MM.1S (cell line): ENCODE data around the gene TMC6.

Experiments used
- DNase-seq: peaks from one replicate; pipeline ENCODE4 v3.0.0-alpha.2; 2015
- H2AFZ ChIP-seq: fragments of 300-600 bp; sonication (generic); 2 replicates; pipeline ENCODE4 v1.6.0; 2016; ENCODE audit warnings: antibody characterized with exemption, low read length
- H3F3A ChIP-seq: fragments of 300-600 bp; sonication (generic); 2 replicates; pipeline ENCODE4 v1.6.1; 2016; ENCODE audit warnings: mild to moderate bottlenecking, antibody characterized with exemption, low read length, moderate library complexity, mixed read lengths; ENCODE audit not compliant: insufficient read depth
- H3K27ac ChIP-seq: fragments of 300-600 bp; sonication (generic); 2 replicates; pipeline ENCODE4 v1.5.1; 2016; ENCODE audit warnings: mild to moderate bottlenecking, low read length
- H3K27me3 ChIP-seq: fragments of 300-600 bp; sonication (generic); replicated peaks from 2 replicates; pipeline ENCODE4 v1.6.0; 2016; ENCODE audit warnings: low read length; ENCODE audit not compliant: insufficient read depth
- H3K36me3 ChIP-seq: fragments of 300-600 bp; sonication (generic); replicated peaks from 2 replicates; pipeline ENCODE4 v1.6.1; 2016; ENCODE audit warnings: mild to moderate bottlenecking, low read length, mixed read lengths; ENCODE audit not compliant: insufficient read depth
- H3K4me1 ChIP-seq: fragments of 300-600 bp; sonication (generic); 2 replicates; pipeline ENCODE4 v1.6.1; 2016; ENCODE audit warnings: low read length, mixed read lengths
- H3K4me2 ChIP-seq: fragments of 300-600 bp; sonication (generic); 2 replicates; pipeline ENCODE4 v1.6.0; 2016; ENCODE audit warnings: low read depth, low read length
- H3K4me3 ChIP-seq: fragments of 300-600 bp; sonication (generic); 2 replicates; pipeline ENCODE4 v1.5.1; 2016; ENCODE audit warnings: low read length, mixed read lengths
- H3K79me2 ChIP-seq: fragments of 300-600 bp; sonication (generic); 2 replicates; pipeline ENCODE4 v1.6.1; 2016; ENCODE audit warnings: mixed run types, low read length, mixed read lengths
- H3K9ac ChIP-seq: fragments of 300-600 bp; sonication (generic); 2 replicates; pipeline ENCODE4 v1.6.1; 2016; ENCODE audit warnings: low read length, mixed read lengths
- H3K9me2 ChIP-seq: fragments of 300-600 bp; sonication (generic); replicated peaks from 2 replicates; pipeline ENCODE4 v1.6.1; 2016; ENCODE audit warnings: mild to moderate bottlenecking, low read length, mixed read lengths; ENCODE audit not compliant: insufficient read depth
- H3K9me3 ChIP-seq: fragments of 300-600 bp; sonication (generic); replicated peaks from 2 replicates; pipeline ENCODE4 v1.6.1; 2016; ENCODE audit warnings: mild to moderate bottlenecking, low read length, mixed read lengths; ENCODE audit not compliant: insufficient read depth
- H4K20me1 ChIP-seq: fragments of 300-600 bp; sonication (generic); 2 replicates; pipeline ENCODE4 v1.6.1; 2016; ENCODE audit warnings: mild to moderate bottlenecking, low read length, moderate library complexity, mixed read lengths; ENCODE audit not compliant: insufficient read depth
- CTCF ChIP-seq: fragments of 300-600 bp; sonication (generic); IDR thresholded peaks from 2 replicates; pipeline ENCODE4 v1.5.1; 2016; ENCODE audit warnings: antibody characterized with exemption, low read length, mixed read lengths
- EZH2 ChIP-seq: fragments of 300-600 bp; sonication (generic); optimal IDR thresholded peaks from 2 replicates; pipeline ENCODE3; 2017; ENCODE audit warnings: low read depth, mild to moderate bottlenecking, antibody characterized with exemption, low read length, mixed read lengths
- EZH2phosphoT487 ChIP-seq: fragments of 300-600 bp; sonication (generic); IDR thresholded peaks from 2 replicates; pipeline ENCODE4 v1.6.1; 2018; ENCODE audit warnings: antibody characterized with exemption, low read length

TMC6 gene

GRCh38 chr17:78063489-78063888, 65.1 kb downstream of the TMC6 start:
- Histone ChIP-seq H3K36me3 (no peaks in the 10 kb centered on the region), H2AFZ (no peak overlapping the region), H3F3A (no peaks in the 10 kb centered on the region), H3K4me1 (no peaks in the 10 kb centered on the region), H3K79me2 (no peaks in the 10 kb centered on the region), H3K4me2 (no peak overlapping the region), H3K9me3 (no peaks in the 10 kb centered on the region), H3K27ac (no peak overlapping the region), H3K9me2 (no peaks in the 10 kb centered on the region), H3K9ac (no peak overlapping the region), H3K27me3 (no peaks in the 10 kb centered on the region), H3K4me3 (no peak overlapping the region), H4K20me1 (no peaks in the 10 kb centered on the region)
- DNase-seq, result no peak
- TF ChIP-seq EZH2 (no peak), CTCF (no peak), EZH2phosphoT487 (no peak)

- H3K4me3 ChIP-seq, result no peak overlapping the region
- no peaks in the 10 kb centered on the region for H3F3A ChIP-seq
- no peaks in the 10 kb centered on the region for H3K79me2 ChIP-seq
- no peaks in the 10 kb centered on the region for H3K9me3 ChIP-seq
- H2AFZ ChIP-seq, result no peak overlapping the region
- H3K27me3 ChIP-seq, result no peaks in the 10 kb centered on the region
- H3K9me2 ChIP-seq, result no peaks in the 10 kb centered on the region
- H3K4me1 ChIP-seq, result no peaks in the 10 kb centered on the region
- H4K20me1 ChIP-seq, result no peaks in the 10 kb centered on the region
- no peak for DNase-seq
- no peak overlapping the region for H3K27ac ChIP-seq
- H3K9ac ChIP-seq, result no peak overlapping the region
- no peak overlapping the region for H3K4me2 ChIP-seq
- TF ChIP-seq EZH2phosphoT487, result no peak
- TF ChIP-seq CTCF, result no peak
- no peak for TF ChIP-seq EZH2
- H3K36me3 ChIP-seq, result no peaks in the 10 kb centered on the region
Measured at GRCh38 chr17:78062596-78062995, 66.0 kb downstream of the TMC6 start.
